Posterior vena cava (tissue), 2 donors: ENCODE results near the gene SNAPC2. TPM values are rescaled to one million over a fixed set of nuclear protein-coding genes. Genes with fewer than 3 reads are reported as not detected.
A peak's percentile ranks its signal among the peaks of the same experiment; 100 is the strongest.
"Not testable (repeated sequence)": the region's sequence is repeated elsewhere in the genome, so short reads cannot be mapped to it uniquely, and the experiment has no call there.

ENCODE experiments used
- DNase-seq: peaks from one replicate; pipeline ENCODE4 v3.0.0-alpha.2; 2020; ENCODE audit warnings: low spot score
- intact Hi-C, 2 donors: fragments of 100-400 bp; cut with DNase I; formaldehyde crosslinking; loops; one replicate each; pipeline versions ENCODE4 v1.14.1 to v1.14.2; 2022 to 2023
- total RNA-seq, 2 donors: library from RNA; stranded (reverse); fragmentation: NEBNext Ultra II Directional; extraction: Animal tissue kit (Norgen Biotek cat#: 25700); gene quantifications; one replicate each; pipeline ENCODE4 v1.2.1, GENCODE V29; 2021
- donor health status: DM: yes; HTN: yes; CAD: no.
- donor health status: DM: yes; HTN: yes; CAD: no.

Gene SNAPC2
- total RNA-seq, 2 donors from 2014 or later = 25.4 to 28.7 TPM

DNA sequence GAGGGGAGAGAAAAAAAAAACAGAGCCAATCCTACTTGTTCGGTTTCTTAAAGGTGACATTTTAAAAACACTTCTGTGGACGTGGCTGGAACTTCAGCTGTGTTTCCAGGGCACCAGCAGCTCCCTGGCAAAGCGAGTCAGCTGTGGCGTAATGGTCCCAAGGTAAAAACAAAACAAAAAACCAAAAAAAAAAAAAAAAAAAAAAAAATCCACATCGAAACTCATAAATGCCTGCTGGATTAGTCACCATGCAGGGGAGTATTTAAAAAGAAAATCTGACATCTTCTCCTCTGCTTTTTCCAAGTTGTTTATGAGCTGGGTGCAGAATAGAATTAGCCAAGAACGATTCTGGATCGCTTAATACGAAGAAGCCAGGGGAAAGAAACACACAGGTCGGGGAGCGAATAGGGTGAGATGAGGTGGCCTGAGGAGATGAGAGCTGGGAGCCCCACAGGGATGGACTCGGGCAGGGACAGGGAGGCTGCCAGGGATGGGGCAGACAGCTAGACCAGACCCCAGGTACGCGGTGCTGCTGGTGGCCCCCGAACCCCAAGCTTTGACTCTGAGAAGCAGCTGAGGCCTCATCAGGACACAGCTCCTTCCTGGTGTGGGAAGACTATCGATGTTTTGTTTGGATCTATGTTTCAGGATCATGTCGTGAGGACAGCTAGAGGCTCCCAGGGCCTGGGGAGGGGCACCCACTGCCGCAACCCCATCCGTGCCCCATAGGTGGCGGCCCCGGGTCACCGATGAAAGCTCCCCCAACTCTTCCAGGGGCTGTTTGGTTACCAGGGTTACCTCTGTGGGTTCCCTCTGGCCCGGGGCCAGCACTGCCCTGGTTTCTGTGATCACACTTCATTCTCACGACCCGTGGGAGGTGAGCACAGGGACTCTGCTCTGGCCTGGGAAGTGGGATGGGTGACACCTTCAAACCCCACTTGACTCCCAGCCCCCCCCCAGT is 8.9 kb downstream of the SNAPC2 start:
- no peak for DNase-seq
- intact Hi-C loops = loop anchor here in 1 of 2 donors (5.0 kb wide), 1 partner anchor 328 kb away; no protein-coding TSS in a partner anchor

DNA sequence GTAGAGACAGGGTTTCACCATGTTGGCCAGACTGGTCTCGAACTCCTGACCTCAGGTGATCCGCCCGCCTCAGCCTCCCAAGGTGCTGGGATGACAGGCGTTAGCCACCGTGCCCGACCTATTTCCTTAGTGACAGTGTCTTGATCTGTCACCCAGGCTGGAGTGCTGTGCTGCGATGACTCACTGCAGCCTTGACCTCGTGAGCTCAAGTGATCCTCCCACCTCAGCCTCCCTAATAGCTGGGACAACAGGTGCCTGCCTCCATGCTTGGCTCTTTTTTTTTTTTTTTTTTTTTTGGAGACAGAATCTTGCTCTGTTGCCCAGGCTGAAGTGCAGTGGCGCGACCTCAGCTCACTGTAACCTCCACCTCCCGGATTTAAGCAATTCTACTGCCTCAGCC is 9.9 kb downstream of the SNAPC2 start:
- DNase-seq, intact Hi-C loops: not testable (repeated sequence)

DNA sequence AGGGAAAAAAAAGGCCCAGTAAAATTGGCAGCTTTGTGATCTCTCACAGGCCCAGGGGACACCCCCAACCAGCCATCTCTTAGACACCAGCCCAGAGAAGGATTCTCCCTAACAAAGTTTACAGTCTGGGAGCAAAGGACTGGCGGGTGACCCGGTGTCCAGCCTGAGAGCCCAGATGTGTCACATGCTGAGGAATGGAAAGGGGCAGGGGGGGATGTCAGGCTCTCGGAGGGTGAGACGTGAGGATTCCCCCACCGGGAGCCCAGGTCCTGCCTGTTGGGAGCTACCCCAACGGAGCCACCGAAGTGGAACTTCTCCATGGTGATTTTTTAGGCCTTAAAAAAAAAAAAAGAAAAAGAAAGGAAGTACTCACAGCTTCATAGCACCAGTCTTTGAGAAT is 10.6 kb downstream of the SNAPC2 start:
- intact Hi-C loops = no loop called here
- no peak for DNase-seq

DNA sequence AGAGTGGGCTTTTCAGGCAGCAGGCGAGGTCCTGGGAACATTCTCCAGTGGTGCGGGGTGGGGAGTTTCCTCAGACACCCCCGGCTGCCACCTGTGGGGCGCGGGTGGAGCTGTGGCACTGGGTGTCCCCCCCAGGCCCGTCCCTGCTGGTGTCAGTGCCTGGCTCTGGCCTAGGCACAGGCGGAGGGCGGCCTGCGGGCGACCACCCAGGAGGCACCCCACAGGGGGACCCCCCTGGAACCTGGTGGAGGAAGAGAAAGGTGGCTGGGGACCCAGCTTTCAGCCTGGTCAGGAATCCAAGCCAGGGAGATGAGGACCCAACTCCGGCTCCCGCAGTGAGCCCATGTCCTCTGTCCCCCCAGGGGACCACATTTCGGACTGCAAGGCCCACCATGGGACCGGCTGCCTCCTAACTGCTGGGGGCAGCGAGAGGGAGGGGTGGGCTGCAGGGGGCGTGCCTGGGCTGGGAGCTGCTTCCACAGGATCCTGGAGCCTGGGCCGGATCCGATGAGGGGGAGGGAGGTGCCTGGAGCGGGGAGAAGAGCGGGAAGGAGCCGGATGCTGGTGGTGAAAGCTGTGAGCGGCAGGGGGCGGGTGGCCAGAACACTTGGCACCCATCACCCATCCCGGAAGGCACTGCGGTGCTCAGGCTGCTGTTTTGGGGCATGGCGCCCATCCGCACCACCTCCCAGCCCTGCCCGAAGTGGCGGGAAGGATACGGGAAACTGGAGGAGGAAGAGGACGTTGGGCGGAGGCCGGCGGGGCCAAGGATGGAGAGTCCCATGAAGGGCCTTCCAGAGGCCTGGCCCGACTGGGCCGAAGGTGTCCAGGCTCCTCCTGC is 11.3 kb downstream of the SNAPC2 start:
- no peak for DNase-seq
- intact Hi-C loops = loop anchor here in 1 of 2 donors (2.0 kb wide), 1 partner anchor 261 kb away; no protein-coding TSS in a partner anchor

DNA sequence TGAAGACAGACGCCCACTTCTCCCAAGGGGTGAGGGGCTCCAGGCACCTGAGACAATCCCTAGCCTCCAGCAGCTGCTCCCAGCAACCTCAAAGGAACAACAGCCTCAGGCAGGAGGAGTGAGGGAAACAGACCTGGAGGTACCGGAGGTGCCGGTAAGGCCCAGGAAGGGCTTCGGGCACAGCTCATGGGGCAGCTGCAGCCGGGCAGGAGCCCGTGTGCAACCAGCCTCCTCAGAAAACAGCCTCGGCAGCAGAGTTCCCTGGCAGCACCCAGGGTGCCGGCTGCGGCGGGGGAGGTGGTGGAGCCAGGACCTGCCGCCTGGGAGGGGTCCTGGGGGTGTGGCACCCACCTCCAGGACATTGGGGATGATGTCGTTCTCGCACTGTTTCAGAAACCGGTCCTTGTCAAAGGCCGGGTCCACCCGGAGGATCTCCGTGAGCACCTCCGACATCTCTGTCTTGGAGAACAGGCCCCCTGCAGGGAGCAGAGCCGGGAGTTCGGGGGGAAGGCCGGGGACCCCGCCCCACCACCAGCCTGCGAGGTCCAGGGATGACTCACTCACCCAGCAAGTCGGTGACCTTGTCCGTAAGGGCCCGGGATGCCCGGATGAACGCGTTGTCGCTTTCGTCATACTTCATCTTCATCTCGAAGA is 12.3 kb downstream of the SNAPC2 start:
- intact Hi-C loops = loop anchor here in 1 of 2 donors (2.0 kb wide), 1 partner anchor 262 kb away; no protein-coding TSS in a partner anchor
- no peak for DNase-seq

DNA sequence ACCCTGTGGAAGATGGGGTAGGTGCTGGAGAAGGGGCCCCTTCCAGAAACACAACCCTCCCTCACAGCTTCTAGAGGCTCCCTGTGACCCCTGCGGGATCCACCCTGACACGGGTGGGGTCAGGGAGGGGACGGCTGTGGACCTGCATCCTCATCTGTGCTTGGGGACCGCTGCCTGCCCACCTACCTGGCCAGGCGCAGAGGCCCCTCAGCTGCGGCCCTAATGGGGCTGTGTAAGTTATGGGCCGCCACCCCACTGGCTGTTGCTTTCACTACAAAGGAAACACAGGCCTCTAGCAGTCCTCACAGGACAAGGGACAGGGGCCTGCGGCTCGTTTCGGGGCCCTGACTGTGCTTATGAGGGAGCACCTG is 12.8 kb downstream of the SNAPC2 start:
- intact Hi-C loops = loop anchor here in 1 of 2 donors (2.0 kb wide), 1 partner anchor 262 kb away; no protein-coding TSS in a partner anchor
- DNase-seq = no peak

DNA sequence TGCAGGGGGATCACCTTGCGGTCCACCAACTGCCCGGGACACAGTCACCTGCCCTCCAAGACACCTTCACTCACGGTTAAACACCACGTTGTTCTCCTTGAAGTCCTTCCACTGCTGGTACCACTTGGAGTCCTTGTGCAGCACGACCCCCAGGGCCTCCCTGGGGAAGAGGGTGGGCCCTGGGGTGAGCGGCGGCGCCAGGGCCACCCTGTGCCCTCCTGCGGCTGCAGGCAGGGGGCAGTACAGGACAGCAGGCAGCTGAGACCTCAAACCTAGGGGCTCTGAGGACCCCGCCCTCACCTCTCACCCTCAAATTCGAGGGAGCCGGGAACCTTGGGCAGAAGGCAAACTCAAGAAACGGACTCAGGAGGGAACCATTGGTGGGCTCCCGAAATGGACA is 13.3 kb downstream of the SNAPC2 start:
- no peak for DNase-seq
- intact Hi-C loops = loop anchor here in 1 of 2 donors (2.0 kb wide), 1 partner anchor 263 kb away; no protein-coding TSS in a partner anchor

DNA sequence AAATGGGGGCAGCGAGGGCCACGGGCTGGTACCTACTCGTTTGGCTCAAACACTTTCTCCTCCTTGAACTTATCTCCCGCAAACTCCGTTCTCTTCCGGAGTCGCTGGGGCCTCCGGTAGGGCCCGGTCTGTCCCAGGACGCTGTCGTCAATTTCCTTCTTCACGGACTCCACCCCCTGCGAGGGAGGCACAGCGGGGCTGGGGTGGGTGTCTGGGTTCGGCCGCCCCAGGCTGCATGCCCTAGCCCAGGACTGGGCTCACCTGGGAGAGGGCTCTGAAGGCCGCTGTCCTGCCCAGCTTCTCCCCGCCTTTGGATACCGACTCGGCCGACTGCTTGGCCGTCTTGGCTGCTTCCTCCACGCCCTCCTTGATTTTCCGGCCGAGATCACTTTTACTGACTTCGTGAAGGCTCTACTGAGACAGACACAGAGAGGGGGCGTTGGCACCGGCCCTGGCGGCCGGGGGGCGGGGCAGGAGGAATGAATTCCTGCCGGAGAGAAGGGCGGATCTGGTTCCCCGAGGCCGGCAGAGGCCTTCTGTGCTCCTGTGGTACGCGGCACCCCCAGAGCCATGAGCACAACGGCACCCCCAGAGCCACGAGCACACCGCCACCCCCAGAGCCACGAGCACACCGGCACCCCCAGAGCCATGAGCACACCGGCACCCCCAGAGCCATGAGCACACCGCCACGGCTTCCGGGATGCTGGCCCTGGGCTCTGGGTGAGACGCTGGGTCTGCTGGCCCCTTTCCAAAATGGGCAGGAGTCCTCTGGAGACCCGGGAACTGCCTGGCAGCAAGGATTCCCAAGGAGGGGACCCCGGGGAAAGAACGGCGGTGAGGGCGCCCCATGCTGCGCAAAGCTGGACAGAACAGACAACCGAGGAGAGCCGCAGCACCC is 13.9 kb downstream of the SNAPC2 start:
- intact Hi-C loops = loop anchor here in 1 of 2 donors (2.0 kb wide), 1 partner anchor 263 kb away; no protein-coding TSS in a partner anchor
- no peak for DNase-seq

DNA sequence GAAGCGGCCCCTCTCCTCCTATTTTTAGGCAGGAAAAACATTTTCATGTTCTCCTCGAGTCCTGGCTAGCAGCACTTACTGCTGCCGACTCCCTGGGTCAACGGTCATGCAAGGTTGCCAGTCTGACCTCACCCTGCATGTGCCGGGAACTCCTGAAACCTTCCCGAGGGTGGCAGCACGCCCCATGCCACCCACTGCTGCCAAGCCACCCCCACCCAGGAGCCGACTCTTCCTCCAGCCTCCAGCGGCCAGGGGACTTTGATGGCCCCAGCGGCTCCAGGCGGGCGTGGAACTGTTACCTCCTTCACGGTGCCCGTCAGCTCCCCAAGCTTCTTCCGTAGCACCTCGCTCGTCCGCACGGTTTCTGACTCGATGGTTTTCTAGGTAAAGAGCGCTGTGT is 14.6 kb downstream of the SNAPC2 start:
- no peak for DNase-seq
- intact Hi-C loops = no loop called here

DNA sequence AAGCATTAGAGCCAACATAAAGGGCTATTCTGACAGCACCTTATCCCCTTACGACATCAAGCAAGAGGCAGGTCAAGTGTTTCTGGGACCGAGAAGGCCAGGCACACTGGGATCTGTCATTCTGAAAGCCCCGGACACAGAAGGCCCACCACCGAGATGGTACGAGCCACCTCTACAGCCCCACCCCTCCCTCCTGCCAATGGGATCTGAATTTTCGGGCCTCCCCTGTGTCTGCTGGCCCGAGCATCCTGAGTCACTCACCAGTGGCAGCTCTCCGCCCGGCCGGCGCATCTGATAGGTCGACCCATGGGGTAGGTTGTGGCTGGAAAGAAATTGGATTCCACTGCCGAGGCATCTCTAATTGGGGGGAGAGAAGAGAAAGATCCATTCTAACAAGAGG is 20.7 kb downstream of the SNAPC2 start:
- DNase-seq = no peak
- intact Hi-C loops = no loop called here

DNA sequence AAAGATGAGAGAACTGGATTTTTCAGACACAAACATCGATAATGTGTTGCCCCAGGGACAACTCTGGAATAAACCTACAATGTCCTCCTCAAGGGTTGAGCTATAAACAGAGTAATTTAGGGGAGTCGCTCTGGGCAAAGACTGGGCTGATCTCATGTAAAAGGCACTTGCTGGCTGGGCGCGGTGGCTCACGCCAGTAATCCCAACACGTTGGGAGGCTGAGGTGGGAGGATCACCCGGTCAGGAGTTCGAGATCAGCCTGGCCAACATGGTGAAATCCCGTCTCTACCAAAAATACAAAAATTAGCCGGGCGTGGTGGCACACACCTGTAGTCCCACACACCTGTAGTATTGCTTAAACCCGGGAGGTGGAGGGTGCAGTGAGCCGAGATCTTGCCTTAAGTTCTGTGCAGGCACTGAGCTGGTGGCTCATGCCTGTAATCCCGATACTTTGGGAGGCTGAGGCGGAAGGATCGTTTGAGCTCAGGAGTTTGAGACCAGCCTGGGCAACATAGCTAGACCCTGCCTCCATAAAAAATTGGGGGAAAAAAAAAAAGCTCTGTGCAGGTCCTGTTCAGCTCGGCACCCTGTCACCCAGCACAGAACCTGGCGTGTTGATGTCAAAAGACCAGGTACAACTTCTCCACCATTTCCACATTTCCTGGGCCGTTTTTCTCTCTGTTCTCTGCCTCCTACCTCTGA is 21.9 kb downstream of the SNAPC2 start:
- no peak for DNase-seq
- intact Hi-C loops = no loop called here

DNA sequence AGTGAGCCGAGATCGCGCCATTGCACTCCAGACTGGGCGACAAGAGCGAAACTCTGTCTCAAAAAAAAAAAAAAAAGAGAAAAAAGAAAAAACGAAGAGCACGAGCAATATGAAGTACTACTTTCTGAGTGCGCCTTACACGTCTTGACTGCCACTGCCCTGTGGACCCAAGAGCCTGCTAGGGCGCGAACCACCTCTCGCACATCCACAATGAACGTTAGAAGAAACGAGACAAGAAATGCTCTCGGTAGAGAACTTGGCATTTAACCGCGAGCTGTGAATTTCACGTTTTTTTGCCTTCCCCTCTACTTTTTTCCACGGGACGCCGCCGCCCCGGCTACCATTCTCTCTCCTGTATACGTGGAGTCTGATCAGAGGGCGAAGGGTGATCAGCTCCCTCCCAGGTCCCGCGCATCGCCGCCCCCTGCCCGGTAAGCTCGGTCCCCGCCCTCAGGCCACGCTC is 22.9 kb downstream of the SNAPC2 start:
- intact Hi-C loops = no loop called here
- no peak for DNase-seq

DNA sequence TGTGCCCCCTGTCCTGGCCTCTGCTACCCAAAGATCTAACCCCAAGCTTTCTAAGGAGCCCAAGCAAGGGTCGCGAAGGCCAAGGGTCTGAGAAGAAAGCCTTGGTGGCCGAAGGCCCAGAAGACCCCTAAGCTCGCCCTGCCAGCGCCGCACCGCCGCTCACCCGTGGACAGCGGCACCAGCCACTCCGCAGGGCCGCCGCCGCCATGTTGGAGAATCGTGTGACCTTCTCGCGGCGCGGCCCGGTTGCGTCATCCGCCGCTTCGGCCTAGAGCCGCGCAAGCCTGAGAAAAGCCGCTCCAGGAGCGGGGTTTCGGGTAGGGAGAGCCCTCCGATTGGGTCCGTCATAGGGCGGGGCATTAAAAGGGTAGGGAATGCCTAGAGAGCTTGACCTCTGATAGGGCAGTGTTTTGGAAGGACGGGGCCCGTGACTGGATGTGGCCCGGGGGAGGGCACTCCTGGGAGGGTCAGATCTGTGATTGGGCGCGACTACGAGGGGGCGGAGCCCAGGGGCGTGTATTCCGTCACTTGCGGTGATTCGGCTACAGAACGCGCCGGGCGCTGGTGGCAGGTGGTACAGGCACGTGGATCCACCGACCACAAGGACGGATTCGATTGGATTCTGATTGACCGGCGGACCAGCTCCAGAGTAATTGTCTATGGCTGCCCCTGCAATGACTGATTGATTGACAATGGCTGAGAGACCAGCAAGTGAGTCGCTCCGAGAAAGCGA is 23.5 kb downstream of the SNAPC2 start, which contains the start of gene TIMM44:
TSS of gene TIMM44 (minus strand) at position 223 of the 733 bp plus-strand sequence. CDS start at position 208, 15 bp downstream.
- intact Hi-C loops = no loop called here
- peak; percentile 100 for DNase-seq

DNA sequence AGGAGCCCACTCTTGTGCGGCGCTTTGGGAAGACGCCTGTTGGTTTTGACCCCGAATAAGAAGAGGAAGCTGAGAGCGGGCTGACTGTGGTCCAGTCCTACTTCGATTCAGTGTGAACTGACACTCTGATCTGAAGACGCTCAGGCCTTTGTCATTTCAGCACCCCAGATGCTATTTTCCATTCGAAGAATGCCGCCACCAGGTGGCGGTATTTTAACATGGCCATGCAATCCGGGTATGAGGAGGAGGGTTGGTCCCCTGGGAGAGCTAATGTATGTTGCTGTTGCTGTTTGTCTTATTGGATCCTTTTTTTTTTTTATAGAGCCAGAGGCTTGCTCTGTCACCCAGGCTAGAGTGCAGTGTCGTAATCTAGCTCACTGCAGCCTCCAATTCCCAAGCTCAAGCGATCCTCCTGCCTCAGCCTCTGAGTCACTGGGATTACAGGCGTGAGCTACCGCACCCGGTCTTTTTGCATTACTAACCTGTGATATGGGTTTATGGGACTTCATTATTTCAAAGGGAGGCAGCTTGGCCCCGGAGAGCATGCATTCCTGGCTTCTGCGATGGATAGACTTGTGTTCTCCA is 24.1 kb downstream of the SNAPC2 start:
- intact Hi-C loops = no loop called here
- DNase-seq = peak; percentile 94

DNA sequence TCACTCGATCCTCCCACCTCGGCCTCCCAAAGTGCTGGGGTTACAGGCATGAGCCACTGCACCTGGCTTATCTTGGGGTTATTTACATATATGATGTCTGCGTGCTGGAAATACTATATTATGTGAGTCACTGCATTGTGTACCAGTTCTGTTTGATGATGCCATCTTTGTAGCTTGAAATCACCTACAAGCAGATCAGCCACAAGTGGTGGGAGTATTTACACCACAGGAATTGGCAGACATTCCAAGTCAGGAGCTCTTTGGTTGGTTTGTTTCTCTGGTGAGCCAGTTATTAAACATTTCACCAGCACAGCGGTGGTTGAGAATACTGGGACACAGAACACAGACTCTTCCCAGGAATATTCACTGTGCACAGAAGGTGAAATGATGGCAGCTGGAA is 27.8 kb downstream of the SNAPC2 start:
- DNase-seq = no peak
- intact Hi-C loops = loop anchor here in 1 of 2 donors (5.0 kb wide), 1 partner anchor 309 kb away; no protein-coding TSS in a partner anchor

DNA sequence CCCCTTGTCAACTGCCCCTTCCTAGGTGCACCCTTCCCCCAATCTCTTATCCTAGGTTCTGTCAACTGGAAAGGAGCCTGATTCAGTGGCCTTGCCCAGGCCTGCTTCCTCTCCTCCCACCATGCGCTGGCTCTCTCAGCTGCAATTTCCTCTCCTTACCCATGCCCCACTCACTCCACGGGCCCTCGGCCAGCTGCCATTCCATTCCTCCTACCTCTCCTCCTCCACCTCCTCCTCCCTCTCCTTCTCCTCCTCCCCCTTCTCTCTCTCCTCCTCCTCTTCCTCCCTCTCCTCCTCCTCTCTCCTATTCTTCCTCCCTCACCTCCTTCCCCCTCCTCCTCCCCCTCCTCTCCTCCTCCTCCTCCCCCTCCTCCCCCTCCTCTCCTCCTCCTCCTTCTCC is 32.9 kb downstream of the SNAPC2 start:
- DNase-seq = no peak
- intact Hi-C loops = loop anchor here in 1 of 2 donors (10.0 kb wide), 1 partner anchor 202 kb away; no protein-coding TSS in a partner anchor
